Transverse colon (tissue), 4 donors: Measurements from ENCODE around the gene RNF17. TPM values are rescaled to one million over a fixed set of nuclear protein-coding genes. Genes with fewer than 3 reads are reported as not detected.

Experiments used
- DNase-seq: peaks from one replicate; pipeline ENCODE4 v3.0.0-alpha.2; 2019
- H3K27ac ChIP-seq, 4 donors: fragments of 200-600 bp; sonication (generic); 2 replicates each; pipeline ENCODE4 v1.5.1; 2016 to 2018; ENCODE audit warnings: inconsistent platforms in 4 of 4
- H3K27me3 ChIP-seq: fragments of 200-600 bp; sonication (generic); 2 replicates; pipeline ENCODE4 v1.5.1; 2017; ENCODE audit warnings: inconsistent platforms
- H3K36me3 ChIP-seq, 4 donors: fragments of 200-600 bp; sonication (generic); 2 replicates each; pipeline ENCODE4 v1.5.1; 2017 to 2019; ENCODE audit warnings: inconsistent platforms in 4 of 4
- H3K4me1 ChIP-seq, 4 donors: fragments of 200-600 bp; sonication (generic); 2 replicates each; pipeline ENCODE4 v1.5.1; 2017 to 2020; ENCODE audit warnings: inconsistent platforms in 4 of 4
- H3K4me3 ChIP-seq, 4 donors: fragments of 200-600 bp; sonication (generic); 1 replicate in 1 of 4; 2 replicates in 3 of 4; pipeline versions ENCODE4 v1.5.1 to v1.6.1; 2017 to 2019; ENCODE audit warnings: inconsistent platforms in 4 of 4
- H3K9me3 ChIP-seq, 2 donors: fragments of 200-600 bp; sonication (generic); 2 replicates each; pipeline ENCODE4 v1.5.1; 2017 to 2019; ENCODE audit warnings: inconsistent platforms in 2 of 2
- EP300 ChIP-seq: sonication (generic); formaldehyde crosslinking; IDR thresholded peaks from one replicate; pipeline ENCODE4 v1.6.1; 2017; ENCODE audit warnings: antibody characterized with exemption, low read depth
- POLR2A ChIP-seq: fragments of 450-650 bp; IDR thresholded peaks from one replicate; pipeline ENCODE4 v1.6.1; 2016; ENCODE audit warnings: antibody characterized with exemption, mild to moderate bottlenecking, moderate library complexity
- POLR2AphosphoS5 ChIP-seq, 3 donors: sonication (generic); formaldehyde crosslinking; IDR thresholded peaks; one replicate each; pipeline ENCODE4 v1.6.1; 2016; ENCODE audit warnings: antibody characterized with exemption in 3 of 3
- WGBS, 2 donors: methylation state at CpG; one replicate each; pipeline ENCODE4 v1.1.5; 2018; ENCODE audit warnings: low coverage in 1 of 2; 5-methylcytosine and 5-hydroxymethylcytosine counted together
- in situ Hi-C, 4 donors: fragments of 200-750 bp; cut with MboI; loops; one replicate each; pipeline versions ENCODE4 v1.15.0 to v1.15.1; 2017; ENCODE audit warnings: low sequenced_read_pairs in 3 of 4, low pct_ligation_motif_present in 1 of 4, low pct_unique_long_range_greater_than_20kb in 1 of 4
- intact Hi-C: fragments of 100-400 bp; cut with DNase I; formaldehyde crosslinking; loops from one replicate; pipeline ENCODE4 v1.15.1; 2023; ENCODE audit warnings: low total_unique reads
- total RNA-seq, 4 donors: library from RNA; depleted of rRNA; stranded (reverse); fragments of >200 nt; gene quantifications; one replicate each; pipeline ENCODE4 v1.1.0, GENCODE V29; 2016
- TF ChIP-seq, protein P1 (sequence below), 5 experiments: fragments of 200-600 bp in 3 of 5; fragments of 450-650 bp in 2 of 5; sonication (generic) in 3 of 5; IDR thresholded peaks; 1 replicate in 2 of 5; 2 replicates in 3 of 5; pipeline ENCODE4 v1.5.1; 2016 to 2017; ENCODE audit warnings: antibody characterized with exemption in 5 of 5, inconsistent platforms in 3 of 5, mild to moderate bottlenecking in 2 of 5, moderate library complexity in 1 of 5

The RNF17 gene
- total RNA-seq, 4 donors from 2014 or later: not detected

DNA sequence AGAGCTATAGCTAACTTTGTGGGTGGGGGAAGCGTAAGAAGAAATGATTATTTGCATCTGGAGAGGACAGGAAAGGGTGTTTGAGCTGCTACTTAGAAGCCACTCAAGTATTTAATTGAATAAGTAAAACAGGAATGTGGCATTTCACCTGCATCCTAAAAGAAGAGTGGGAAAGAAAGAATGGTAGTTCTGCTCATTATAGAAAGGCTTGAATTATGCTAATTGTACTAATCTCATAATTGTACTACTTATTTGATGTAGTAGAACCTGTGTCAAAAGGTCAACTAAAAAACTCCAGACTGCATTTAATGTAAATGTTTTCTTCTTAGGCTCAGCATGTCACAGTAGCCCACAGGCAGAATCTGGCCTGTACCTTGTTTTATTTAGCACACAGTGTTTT is 113.6 kb downstream of the RNF17 start:
- Histone ChIP-seq H3K4me1 (no peaks in the 10 kb centered on the region), H3K9me3 (no peaks in the 10 kb centered on the region), H3K27me3 (peaks cover 6% of the 10 kb centered on the region), H3K36me3 (no peaks in the 10 kb centered on the region), H3K27ac (no peak overlapping the region), H3K4me3 (no peak overlapping the region)
- no peak for DNase-seq
- intact Hi-C loops (no loop called here), in situ Hi-C loops (no loop called here)
- 60 to 87% methylated on average over 1 of the region's 1 CpG for WGBS, 2 donors
- TF ChIP-seq POLR2A (no peak), POLR2AphosphoS5 (IDR thresholded peaks at IDR 0.05) (no peak), EP300 (no peak)
- TF ChIP-seq, protein P1, sequence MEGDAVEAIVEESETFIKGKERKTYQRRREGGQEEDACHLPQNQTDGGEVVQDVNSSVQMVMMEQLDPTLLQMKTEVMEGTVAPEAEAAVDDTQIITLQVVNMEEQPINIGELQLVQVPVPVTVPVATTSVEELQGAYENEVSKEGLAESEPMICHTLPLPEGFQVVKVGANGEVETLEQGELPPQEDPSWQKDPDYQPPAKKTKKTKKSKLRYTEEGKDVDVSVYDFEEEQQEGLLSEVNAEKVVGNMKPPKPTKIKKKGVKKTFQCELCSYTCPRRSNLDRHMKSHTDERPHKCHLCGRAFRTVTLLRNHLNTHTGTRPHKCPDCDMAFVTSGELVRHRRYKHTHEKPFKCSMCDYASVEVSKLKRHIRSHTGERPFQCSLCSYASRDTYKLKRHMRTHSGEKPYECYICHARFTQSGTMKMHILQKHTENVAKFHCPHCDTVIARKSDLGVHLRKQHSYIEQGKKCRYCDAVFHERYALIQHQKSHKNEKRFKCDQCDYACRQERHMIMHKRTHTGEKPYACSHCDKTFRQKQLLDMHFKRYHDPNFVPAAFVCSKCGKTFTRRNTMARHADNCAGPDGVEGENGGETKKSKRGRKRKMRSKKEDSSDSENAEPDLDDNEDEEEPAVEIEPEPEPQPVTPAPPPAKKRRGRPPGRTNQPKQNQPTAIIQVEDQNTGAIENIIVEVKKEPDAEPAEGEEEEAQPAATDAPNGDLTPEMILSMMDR (IDR thresholded peaks at IDR 0.05): no peak

GRCh38 chr13:24878340-24878739 is 114.4 kb downstream of the RNF17 start:
- H3K27ac ChIP-seq: no peak overlapping the region
- 80 to 94% methylated on average over 1 to 2 of the region's 2 CpGs for WGBS, 2 donors
- H3K27me3 ChIP-seq: peaks cover 6% of the 10 kb centered on the region
- H3K4me3 ChIP-seq: no peak overlapping the region
- no peaks in the 10 kb centered on the region for H3K4me1 ChIP-seq
- H3K36me3 ChIP-seq: no peaks in the 10 kb centered on the region
- intact Hi-C loops: no loop called here
- H3K9me3 ChIP-seq: no peaks in the 10 kb centered on the region
- no peak for DNase-seq
- in situ Hi-C loops: no loop called here
- TF ChIP-seq, protein P1 (IDR thresholded peaks at IDR 0.05): no peak
- TF ChIP-seq POLR2AphosphoS5 (IDR thresholded peaks at IDR 0.05) (no peak), EP300 (no peak), POLR2A (no peak)

DNA sequence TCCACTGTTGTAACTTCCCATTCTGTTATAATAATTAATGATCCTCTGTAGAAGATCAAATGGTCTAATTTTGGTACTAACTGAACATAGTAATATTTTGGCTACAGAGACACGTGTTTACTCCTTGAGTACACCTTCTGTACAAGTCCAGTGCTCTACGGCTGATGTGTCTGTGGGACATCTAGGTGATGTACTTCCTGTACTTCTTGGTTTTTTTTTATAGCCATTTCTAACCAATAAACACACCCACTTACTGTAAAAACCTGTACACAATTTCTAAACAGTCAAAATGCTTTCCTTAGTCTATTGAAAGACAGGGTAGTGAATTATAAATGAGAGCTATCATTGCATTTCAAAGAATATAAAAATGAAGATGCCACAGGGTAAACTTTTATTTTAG is 118.7 kb downstream of the RNF17 start:
- H3K27me3 ChIP-seq: no peaks in the 10 kb centered on the region
- in situ Hi-C loops: no loop called here
- no peak for DNase-seq
- H3K27ac ChIP-seq: no peak overlapping the region
- 74 to 78% methylated on average over 2 of the region's 2 CpGs for WGBS, 2 donors
- H3K9me3 ChIP-seq: no peaks in the 10 kb centered on the region
- TF ChIP-seq POLR2A: no peak
- TF ChIP-seq POLR2AphosphoS5 (IDR thresholded peaks at IDR 0.05): no peak
- TF ChIP-seq, protein P1 (IDR thresholded peaks at IDR 0.05): no peak
- no peak for TF ChIP-seq EP300
- intact Hi-C loops: no loop called here
- peaks cover 0 to 4% (median 0%) of the 10 kb centered on the region in 4 donors for H3K36me3 ChIP-seq
- H3K4me1 ChIP-seq: no peaks in the 10 kb centered on the region
- H3K4me3 ChIP-seq: no peak overlapping the region

DNA sequence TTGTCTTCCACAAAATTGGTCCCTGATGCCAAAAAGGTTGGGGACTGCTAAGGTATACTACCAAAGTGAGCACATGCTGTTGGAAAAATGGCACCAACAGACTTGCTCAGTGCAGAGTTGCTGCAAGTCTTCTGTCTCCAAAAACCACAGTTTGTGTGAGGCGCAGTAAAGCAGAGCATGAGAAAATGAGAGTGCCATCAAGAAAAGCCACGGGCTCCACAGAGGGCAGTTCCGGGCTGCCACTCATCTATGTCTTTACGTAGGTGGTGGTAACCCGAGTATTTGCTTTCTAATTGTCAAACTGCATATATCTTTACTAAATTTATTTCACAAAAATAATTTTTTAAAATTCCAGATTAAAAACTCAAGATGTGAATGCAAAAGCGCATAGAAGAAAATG is 123.8 kb downstream of the RNF17 start:
- TF ChIP-seq POLR2A (no peak), POLR2AphosphoS5 (IDR thresholded peaks at IDR 0.05) (no peak), EP300 (no peak)
- TF ChIP-seq, protein P1 (IDR thresholded peaks at IDR 0.05): no peak
- 91 to 94% methylated on average over 3 to 6 of the region's 6 CpGs for WGBS, 2 donors
- intact Hi-C loops: no loop called here
- no peaks in the 10 kb centered on the region for H3K27me3 ChIP-seq
- H3K4me3 ChIP-seq: no peak overlapping the region
- in situ Hi-C loops: no loop called here
- no peak overlapping the region for H3K27ac ChIP-seq
- DNase-seq: no peak
- no peaks in the 10 kb centered on the region for H3K9me3 ChIP-seq
- H3K36me3 ChIP-seq: peaks cover 0 to 11% (median 0%) of the 10 kb centered on the region in 4 donors
- no peaks in the 10 kb centered on the region for H3K4me1 ChIP-seq
